ENCODE data around the gene BPNT1.
A peak's percentile ranks its signal among the peaks of the same experiment; 100 is the strongest.
"Not testable (repeated sequence)": the region's sequence is repeated elsewhere in the genome, so short reads cannot be mapped to it uniquely, and the experiment has no call there.

BPNT1 gene

DNA sequence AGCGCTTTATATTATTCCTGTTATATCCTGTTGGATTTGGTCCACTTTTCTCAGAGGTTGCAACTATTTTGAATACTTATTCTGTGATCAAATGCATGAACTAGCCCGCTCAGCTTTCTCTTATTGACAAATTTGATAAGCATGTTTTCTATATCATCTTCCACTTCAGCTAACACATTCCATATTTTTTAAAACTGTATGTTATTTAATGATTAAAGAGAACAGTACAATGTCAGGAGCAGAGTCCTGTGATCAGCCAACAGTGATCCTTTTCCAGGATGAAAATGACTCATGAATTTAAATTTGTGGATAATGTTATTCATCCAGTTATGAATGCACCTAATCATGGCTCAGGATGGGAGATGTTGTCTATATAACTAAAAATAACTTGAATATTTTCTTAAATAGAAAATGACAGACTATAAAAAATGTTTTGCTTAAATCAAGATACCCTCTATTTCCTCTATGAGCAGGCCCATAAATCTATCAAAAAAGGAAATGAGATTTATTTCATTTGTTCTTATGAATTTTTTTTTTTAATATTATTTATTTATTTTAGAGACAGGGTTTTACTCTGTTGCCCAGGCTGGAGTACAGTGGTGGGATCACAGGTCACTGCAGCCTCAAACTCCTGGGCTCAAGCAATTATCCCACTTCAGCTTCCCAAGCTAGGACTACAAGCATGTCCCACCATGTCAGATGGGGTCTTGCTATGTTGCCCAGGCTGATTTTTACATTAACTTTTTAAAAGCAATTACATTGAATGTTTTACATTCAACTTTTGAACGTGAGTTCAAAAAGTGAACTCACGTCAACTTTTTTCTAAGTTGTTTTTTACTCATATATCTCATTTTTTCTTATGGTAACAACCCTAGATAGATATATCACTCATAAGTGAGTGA lies 12.5 kb downstream of the BPNT1 start:
- DNase-seq, result no peak

DNA sequence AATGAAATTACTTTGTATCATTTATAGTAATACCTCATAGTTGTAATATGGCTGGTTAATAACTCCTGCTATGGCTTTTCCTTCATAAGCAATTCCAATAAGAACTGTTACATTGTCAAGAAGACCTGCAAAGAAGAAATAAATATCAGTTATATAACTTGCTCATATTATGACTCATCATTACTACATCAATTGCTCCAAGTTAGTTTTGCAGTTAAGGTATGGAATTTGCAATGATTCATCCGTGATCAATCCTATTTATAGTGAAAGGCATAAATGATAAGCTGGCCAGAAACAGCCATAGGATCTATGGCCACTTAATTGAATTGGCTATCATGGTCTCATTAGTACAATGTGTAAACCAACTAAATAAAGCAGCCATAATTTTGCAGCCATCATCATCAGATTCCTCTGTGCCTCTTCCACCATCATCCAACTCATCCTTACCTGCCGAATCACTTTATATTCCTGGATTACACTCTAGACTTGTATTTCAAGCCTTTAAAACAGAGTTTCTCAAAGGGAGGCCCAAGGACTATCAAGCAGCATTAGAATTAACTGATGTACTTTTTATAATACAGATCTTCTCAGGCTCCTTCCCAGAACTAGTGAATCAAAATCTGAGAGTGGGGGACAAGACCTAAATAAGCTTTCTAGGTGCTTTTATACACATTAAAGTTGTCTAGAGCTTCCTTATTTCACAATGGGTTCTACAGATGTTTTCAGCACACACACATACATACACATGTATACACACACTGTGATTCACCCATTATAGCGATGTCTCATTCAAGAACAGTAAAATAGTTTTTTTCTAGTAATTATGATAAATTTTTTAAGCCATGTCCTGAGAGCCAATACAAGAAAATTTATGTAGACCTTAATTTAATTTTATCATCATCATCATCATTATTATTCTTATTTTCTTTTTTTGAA lies 22.1 kb downstream of the BPNT1 start:
- no peak for DNase-seq

DNA sequence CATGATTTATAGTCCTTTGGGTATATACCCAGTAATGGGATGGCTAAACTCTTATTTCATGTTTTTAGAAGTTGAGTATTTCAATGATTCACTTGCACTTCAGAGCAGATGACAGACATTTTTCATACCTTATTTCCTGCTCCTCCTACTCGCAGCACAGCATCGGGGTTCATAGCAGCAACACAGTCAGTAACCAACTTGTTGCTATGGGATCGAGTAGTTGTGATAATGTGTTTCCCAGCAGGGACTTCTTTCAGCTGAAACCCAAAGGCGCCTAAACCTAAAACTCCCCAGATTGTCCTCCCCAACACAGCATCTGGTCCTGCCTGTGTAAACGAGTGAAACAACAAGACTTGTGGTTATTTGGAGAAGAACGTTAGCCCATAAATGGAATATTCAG lies 27.0 kb downstream of the BPNT1 start:
- no peak for DNase-seq

DNA sequence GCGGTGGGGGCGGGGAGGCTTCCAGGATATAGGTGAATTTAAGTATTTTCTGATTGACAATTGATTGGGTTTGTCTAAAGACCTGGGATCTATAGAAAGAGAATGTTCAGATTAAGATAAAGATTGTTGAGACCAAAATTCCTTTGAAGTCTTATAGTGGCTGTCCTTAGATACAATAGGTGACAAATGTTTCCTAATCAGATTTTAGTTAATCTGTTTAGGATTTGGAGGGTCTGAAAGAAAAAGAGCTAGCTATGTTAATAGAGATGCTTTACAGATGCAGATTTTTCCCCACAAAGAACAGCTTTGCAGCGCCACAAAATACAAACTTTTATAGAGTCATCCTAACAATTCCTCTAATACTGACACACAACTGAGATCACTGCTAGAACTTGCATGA lies 28.7 kb downstream of the BPNT1 start:
- no peak for DNase-seq

DNA sequence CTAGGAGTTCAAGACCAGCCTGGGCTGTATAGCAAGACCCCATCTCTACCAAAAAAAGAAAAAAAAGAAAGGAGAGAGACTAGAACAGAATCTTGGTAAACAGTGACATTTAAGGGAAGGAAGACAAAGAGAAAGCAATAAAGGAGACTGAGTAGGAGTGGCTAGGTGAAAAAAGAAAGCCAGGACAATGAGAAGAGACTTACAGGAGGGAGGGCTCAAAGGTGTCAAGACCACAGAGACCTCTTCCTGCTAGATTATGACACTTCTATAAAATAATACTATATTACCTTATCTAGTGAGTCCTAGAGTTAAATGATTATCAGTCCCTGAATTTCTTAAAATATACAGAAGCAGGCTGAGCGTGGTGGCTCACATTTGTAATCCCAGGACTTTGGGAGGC lies 33.2 kb downstream of the BPNT1 start:
- no peak for DNase-seq

DNA sequence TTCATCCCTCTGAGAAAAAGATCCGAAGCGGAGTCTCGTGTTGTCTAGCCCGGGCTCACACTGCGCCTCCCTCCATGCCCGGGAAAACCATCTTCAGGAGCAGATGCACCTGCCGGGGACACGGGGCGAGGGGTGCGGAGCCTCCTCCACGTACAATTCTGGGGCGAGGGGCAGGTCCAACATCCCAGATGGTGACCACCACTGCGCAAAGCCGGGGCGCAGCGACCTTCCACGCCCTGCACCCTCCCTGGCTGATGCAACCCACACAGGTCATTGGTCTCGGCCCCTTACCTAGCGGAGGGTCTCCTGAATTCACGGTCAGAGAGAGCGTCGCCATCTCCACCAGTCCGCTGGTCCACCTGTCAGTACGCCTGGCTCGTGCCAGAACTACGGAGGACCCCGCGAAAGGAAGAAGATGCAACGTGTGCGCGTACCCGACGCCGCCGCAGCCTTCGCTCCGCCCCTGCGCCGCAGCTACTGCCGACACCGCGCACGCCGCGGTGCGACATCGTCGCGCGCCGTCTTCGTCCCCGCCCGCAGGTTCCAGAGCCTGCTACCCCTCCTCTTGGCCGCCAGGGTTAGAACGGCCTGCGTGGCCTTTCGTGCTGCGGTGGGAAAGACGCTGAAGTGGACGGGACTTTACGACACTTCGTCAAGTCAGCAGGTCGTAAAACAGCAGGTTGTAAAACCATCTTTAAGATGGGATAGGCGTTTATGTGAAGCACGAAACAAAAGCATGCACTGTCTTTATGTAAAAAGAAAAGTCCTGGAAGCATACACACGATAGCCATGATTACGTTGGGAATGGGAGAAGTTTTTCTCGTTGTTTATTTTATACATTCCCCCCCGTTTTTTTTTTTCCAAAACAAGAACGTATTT lies 43.3 kb downstream of the BPNT1 start, which contains the start of gene EPRS1:
EPRS1 (minus strand) TSS at position 454 of the 879 bp plus-strand sequence; CDS start at position 337, 117 bp downstream.
- peak; percentile 93 to 96 for DNase-seq

DNA sequence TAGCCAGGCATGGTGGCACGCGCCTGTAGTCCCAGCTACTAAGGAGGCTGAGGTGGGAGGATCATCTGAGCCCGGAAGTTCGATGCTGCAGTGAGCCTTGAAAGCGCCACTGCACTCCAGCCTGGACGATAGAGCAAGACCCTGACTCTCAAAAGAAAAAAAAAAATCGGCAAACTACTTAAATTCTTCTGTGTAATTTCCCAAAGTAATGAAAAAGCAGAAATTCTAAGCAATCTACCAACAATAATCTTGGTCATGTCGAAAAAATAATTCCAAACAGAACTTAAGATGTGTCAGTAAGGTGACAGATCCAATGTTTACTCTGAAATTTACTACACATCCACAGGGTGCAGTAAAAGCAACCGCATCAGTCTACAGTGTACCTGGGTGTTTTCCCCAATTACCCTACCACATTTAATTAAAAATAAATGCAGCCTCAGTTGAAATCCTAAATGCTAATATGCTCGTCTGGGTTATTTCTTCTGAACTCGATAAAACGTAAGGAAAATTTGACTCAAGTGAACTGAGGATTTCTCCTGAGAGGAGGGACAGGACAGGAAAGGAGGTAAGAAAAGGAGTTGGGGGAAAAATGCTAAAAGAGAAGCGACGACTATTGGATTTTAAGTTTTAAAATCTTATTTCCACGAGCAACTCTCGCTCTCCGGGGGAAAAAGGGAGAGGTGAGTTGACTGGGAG lies 44.1 kb downstream of the BPNT1 start:
- DNase-seq, result no peak

DNA sequence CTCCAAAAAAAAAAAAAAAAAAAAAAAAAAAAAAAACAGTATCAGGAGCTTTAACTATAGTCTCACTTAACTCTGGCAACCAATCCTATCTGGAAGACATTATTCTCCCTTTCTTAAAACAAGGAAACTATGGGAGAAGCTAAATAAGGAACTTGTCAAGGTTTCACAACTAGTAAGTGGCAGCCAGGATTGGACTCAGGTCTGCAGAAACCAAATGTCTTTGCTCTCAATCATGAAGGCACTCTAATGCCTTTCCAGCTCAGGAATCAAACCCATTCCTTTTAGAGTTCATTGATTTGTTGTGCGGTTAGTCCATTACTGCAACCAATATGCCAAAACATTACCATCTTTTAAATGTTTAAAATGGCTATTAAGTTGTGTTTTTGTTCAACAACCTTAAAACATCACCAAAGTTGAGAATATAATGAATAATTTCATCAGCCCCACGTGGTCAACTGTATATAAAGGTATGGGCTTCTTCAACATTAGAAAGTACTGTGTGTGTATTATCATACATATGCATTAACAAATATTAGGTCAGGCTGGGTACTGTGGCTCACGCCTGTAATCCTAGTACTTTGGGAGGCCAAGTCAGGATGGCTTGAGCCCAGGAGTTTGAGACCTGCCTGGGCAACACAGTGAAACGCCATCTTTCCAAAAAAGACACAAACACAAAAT lies 44.8 kb downstream of the BPNT1 start:
- DNase-seq, result peak; percentile 50 to 51

DNA sequence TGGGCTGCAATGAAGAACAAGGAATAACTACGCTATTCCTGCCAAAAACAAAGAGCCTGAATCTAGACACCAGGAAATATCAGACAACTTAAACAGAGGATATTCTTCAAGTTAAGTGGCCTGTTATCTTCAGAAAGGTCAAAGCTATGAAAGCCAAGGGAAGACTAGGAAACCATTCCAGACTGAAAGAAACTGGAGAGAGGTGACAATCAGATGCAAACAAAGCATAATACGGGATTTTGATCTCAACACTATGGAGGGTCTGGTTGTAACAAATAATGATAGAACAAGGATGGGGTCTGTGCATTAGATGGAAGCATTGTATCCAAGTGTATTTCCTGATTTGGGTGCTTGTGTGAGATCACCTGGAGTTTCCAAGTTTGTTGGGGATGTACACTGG lies 45.9 kb downstream of the BPNT1 start:
- no peak for DNase-seq

DNA sequence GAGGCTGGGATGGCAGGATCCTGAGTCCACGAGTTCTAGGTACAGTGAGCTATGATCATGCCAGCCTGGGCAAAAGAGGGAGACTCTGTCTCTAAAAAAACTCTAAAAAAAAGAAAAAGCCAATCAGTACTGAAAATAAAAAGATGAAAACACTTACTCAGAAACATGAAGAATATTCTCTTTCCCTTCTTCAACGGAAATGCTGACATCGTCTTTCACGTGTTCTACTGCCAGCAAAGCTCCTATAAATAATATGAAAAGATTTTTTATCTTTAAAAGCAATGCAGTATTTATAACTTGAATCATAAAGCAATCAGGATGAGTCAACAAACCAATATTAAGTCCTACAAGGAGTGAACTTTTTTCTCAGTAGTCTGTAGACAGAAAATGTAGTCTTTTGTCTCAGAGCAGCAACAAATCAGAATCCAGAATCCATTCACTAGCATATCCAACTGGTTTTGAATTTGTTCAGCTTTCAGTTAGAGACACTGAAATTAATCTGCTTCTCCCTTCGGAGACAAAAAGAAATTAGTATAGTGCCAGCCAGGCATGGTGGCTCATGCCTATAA lies 49.5 kb downstream of the BPNT1 start:
- no peak for DNase-seq

DNA sequence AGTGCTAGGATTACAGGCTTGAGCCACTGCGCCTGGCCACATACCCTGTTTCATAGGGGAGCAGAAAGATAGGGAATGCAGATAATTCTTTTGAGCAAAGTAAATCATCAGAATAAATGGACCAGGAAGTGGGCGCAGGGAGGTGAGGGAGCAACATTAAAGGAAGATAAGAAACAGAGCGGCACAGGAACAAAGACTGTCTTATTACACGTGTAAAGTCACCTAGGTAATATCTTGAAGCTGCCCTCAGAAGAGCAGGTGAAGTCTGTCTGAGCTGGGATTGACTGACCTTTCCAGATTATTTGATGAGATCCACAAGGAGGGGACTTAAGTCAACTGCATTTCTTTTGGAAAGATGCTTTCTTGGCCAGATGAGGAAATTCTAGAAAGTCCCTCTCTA lies 50.9 kb downstream of the BPNT1 start:
- DNase-seq, result no peak

DNA sequence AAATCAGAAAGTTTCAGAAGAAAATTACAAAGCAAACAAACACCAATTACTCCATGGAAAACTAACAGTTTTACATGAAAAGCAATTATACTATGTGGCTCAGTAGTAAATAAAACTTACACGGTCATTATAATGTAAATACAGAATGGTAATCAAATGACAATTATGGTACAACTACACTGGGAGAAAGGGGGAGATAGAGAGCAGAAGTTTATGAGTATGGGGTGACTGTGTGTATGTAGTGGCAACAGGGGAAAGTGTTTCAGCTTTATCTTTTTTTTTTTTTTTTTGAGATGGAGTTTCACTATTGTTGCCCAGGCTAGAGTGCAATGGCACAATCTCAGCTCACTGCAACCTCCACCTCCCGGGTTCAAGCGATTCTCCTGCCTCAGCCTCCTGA lies 51.8 kb downstream of the BPNT1 start:
- DNase-seq, result not testable (repeated sequence)

DNA sequence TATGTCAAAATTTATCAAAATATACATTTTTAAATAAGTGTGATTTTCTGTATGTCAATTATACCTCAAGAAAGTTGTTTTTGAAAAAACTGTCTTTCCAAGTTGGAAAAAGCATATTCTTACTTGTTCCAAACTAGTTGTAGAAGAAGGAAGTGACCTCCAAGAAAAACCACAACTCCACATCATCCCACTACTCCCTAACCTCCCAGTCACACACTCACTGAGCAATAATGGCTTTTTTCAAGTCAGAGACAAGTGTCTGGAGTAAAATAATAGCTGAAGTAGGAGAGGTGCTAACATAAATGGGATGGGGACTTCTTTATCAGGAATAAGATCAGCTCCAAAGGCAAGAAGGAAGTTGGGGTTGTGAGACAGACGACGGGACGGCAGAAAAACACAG lies 56.7 kb downstream of the BPNT1 start:
- DNase-seq, result no peak

DNA sequence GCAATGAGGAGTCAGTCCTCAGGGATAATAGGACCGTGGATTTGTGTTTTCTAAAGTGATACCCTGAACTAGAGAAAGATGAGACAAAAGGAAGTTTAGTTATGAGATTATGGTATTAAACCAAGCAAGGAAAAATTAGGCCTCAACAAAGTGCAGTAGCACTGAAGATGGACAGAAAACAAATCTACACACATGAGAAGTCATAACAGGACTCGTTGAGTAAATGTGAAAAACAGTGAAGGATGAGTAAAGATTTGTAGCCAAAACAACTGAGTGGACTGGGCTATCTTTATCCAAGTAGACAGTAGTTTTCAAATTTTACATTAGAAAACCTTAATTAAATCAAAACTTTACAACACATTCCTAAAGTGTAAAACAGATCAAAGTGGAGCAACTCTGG lies 58.3 kb downstream of the BPNT1 start:
- DNase-seq, result no peak

DNA sequence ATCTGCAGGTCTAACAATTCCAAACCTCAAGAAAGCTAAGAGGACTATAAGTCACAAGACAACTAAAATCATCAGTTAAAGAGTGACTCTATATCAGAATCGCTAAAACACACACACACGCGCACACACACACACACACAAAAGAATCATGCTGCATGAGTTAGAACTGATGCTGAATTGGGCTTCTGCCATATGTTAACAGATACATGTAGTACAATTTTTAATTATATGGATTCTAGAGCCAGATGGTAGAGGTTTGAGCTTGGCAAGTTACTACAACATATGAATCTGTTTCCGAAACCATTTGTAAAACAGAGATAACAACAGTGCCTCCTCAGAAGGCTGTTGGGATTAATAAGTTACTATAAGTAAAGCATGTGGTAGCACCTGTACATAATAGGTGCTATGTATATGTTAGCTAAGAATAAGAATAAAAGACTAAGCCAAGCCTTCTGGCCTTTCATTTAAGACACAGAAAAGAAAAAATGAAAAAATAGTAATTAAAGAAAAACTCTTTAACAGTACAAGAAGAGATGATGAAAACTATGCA lies 61.2 kb downstream of the BPNT1 start:
- no peak for DNase-seq

DNA sequence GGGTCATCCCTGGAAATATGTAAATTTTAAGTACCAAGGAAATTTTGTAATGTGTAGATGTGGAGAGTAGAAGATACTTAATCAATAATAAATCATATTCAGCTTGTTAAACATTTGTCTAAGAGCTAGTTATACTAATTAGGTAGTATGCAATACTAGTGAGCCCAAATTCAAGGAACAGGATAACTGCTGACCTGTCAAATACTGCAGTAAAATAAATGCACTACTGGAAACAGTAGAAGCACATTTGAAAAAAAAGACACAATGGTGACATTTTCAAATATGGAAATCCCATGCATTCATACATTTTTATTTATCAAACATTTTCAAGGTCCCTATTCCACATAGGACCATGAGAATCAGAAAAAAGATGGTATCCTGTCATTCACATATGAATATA lies 70.5 kb downstream of the BPNT1 start:
- DNase-seq, result no peak

DNA sequence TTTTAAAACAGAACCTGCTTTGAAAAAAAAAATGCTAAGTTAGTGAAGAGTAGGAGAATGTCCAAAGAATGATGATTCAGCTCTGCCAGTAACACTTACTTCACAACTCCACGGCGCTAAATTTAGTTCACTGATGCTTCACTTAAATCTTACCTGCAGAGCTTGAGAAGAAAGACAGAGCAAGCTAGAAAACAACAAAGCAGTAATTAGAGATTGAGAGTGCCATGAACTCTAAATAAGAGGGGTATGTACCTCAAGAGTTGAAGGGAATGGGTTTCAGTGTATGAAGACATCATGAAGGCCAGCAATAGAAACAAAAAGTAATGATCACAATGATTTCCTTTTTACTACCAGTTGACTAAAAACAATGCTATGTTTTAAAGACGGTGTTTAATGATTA lies 76.1 kb downstream of the BPNT1 start:
- DNase-seq, result no peak

DNA sequence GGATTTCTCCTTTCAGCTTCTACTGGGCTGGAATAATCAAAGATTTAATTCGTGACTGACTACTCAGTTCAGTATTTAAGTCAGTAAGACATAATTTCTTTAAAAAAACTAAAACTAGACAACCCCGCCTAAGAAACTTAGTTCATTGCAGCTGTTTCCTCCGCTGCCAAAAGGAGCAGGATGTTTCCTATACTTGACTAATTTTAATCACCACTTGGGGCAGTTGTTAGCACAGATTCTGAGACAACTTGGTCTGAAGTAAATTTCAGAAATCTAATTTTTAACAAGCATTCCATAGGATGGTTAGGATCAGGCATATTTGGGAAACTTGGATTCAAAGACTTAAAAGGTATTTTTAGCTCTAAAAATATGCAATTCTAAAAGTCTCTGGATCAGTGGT lies 77.3 kb downstream of the BPNT1 start:
- no peak for DNase-seq

DNA sequence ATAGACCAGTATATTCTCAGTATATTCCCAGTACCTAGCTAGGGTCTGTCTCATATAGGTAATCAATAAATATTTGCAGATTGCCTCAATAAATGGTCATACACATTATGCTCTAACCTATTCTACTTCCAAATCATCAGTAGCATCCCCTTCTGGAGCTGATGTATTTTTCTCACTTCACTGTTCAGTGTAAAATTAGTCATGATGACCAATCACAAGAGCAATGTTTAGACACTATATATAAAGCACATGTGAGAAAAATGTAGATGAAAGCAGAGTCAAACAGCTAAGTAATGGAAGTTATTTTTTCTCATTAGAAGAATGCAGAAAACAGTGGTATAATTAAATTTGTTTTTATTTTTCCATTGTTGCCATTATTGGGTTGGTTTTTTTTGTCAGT lies 78.0 kb downstream of the BPNT1 start:
- DNase-seq, result no peak

Data from AML-193 (cell line).